Mesodermal cell (in vitro differentiated cells): Measurements from ENCODE around the gene AVL9.

Source experiments
- H3K27ac ChIP-seq: 2 replicates; pipeline ENCODE4 v1.7.0; 2013; ENCODE audit warnings: mild to moderate bottlenecking, low read depth, low read length, moderate library complexity; ENCODE audit not compliant: severe bottlenecking
- H3K36me3 ChIP-seq: 2 replicates; pipeline ENCODE4 v1.7.1; 2013; ENCODE audit warnings: mild to moderate bottlenecking, low read length, moderate library complexity; ENCODE audit not compliant: control insufficient read depth, insufficient read depth
- H3K4me1 ChIP-seq: one replicate; pipeline ENCODE4 v1.7.1; 2013; ENCODE audit warnings: mild to moderate bottlenecking, low read length; ENCODE audit not compliant: insufficient read depth, control insufficient read depth, poor library complexity, severe bottlenecking
- H3K4me3 ChIP-seq: 2 replicates; pipeline ENCODE4 v1.7.0; 2013; ENCODE audit warnings: low read length, control low read depth, mild to moderate bottlenecking; ENCODE audit not compliant: insufficient read depth, poor library complexity, severe bottlenecking; ENCODE audit errors: extremely low read depth
- H3K9me3 ChIP-seq: 2 replicates; pipeline ENCODE4 v1.7.1; 2013; ENCODE audit warnings: mild to moderate bottlenecking, low read length, moderate library complexity; ENCODE audit not compliant: control insufficient read depth
- WGBS, 2 experiments: methylation state at CpG; one replicate each; pipeline ENCODE4 v1.1.5; 2013; ENCODE audit warnings: missing lambda C conversion rate in 2 of 2; ENCODE audit not compliant: insufficient coverage in 2 of 2; 5-methylcytosine and 5-hydroxymethylcytosine counted together

The AVL9 gene

GRCh38 chr7:32533276-32534029, 38.2 kb downstream of the AVL9 start:
- Histone ChIP-seq H3K4me1 (no peaks in the 10 kb centered on the region), H3K4me3 (no peak overlapping the region), H3K36me3 (peaks cover 35% of the 10 kb centered on the region), H3K9me3 (no peaks in the 10 kb centered on the region), H3K27ac (no peak overlapping the region)
- 91 to 96% methylated on average over 3 to 5 of the region's 8 CpGs for WGBS, 2 experiments

GRCh38 chr7:32535162-32535702, 39.9 kb downstream of the AVL9 start:
- Histone ChIP-seq H3K9me3 (no peaks in the 10 kb centered on the region), H3K4me1 (no peaks in the 10 kb centered on the region), H3K4me3 (no peak overlapping the region), H3K36me3 (peaks cover 35% of the 10 kb centered on the region), H3K27ac (no peak overlapping the region)
- WGBS, 2 experiments: 70 to 100% methylated on average over 1 to 2 of the region's 4 CpGs

GRCh38 chr7:32536016-32536415, 40.7 kb downstream of the AVL9 start:
- Histone ChIP-seq H3K4me3 (no peak overlapping the region), H3K27ac (no peak overlapping the region), H3K36me3 (peaks cover 35% of the 10 kb centered on the region), H3K4me1 (no peaks in the 10 kb centered on the region), H3K9me3 (no peaks in the 10 kb centered on the region)
- 95% methylated on average over 2 of the region's 2 CpGs; no CpG with 5 or more reads in 1 of the 2 experiments for WGBS, 2 experiments

- Histone ChIP-seq H3K4me1 (no peaks in the 10 kb centered on the region), H3K4me3 (no peak overlapping the region), H3K36me3 (peaks cover 32% of the 10 kb centered on the region), H3K27ac (no peak overlapping the region), H3K9me3 (no peaks in the 10 kb centered on the region)
- WGBS, 2 experiments: no CpG with 5 or more reads among the region's 1 CpG
These were observed 41.3 kb downstream of the AVL9 start for GRCh38 chr7:32536585-32536984.

GRCh38 chr7:32537760-32538159, 42.5 kb downstream of the AVL9 start:
- no peaks in the 10 kb centered on the region for H3K9me3 ChIP-seq
- H3K36me3 ChIP-seq: peaks cover 27% of the 10 kb centered on the region
- no peak overlapping the region for H3K4me3 ChIP-seq
- no peaks in the 10 kb centered on the region for H3K4me1 ChIP-seq
- H3K27ac ChIP-seq: no peak overlapping the region
- 90 to 100% methylated on average over 1 of the region's 4 CpGs for WGBS, 2 experiments

GRCh38 chr7:32539366-32539765, 44.1 kb downstream of the AVL9 start:
- 89% methylated on average over 1 of the region's 2 CpGs for WGBS, 2 experiments
- peaks cover 32% of the 10 kb centered on the region for H3K36me3 ChIP-seq
- H3K27ac ChIP-seq: no peak overlapping the region
- H3K4me3 ChIP-seq: no peak overlapping the region
- H3K4me1 ChIP-seq: no peaks in the 10 kb centered on the region
- no peaks in the 10 kb centered on the region for H3K9me3 ChIP-seq

- 100% methylated on average over 1 to 2 of the region's 4 CpGs for WGBS, 2 experiments
- H3K27ac ChIP-seq: no peak overlapping the region
- H3K36me3 ChIP-seq: peaks cover 25% of the 10 kb centered on the region
- H3K4me1 ChIP-seq: no peaks in the 10 kb centered on the region
- H3K9me3 ChIP-seq: no peaks in the 10 kb centered on the region
- H3K4me3 ChIP-seq: no peak overlapping the region
These were observed 44.7 kb downstream of the AVL9 start for GRCh38 chr7:32539919-32540531.

- 82% methylated on average over 2 of the region's 2 CpGs; no CpG with 5 or more reads in 1 of the 2 experiments for WGBS, 2 experiments
- Histone ChIP-seq H3K4me1 (no peaks in the 10 kb centered on the region), H3K9me3 (no peaks in the 10 kb centered on the region), H3K27ac (no peak overlapping the region), H3K4me3 (no peak overlapping the region), H3K36me3 (peaks cover 43% of the 10 kb centered on the region)
These were observed 47.3 kb downstream of the AVL9 start for GRCh38 chr7:32542595-32542994.

- Histone ChIP-seq H3K36me3 (peaks cover 55% of the 10 kb centered on the region), H3K4me3 (no peak overlapping the region), H3K4me1 (no peaks in the 10 kb centered on the region), H3K27ac (no peak overlapping the region), H3K9me3 (no peaks in the 10 kb centered on the region)
- WGBS, 2 experiments: 83% methylated on average over 2 of the region's 4 CpGs; no CpG with 5 or more reads in 1 of the 2 experiments
These were observed 64.2 kb downstream of the AVL9 start for GRCh38 chr7:32559480-32559879.

GRCh38 chr7:32560075-32560474, 64.8 kb downstream of the AVL9 start:
- Histone ChIP-seq H3K36me3 (peaks cover 53% of the 10 kb centered on the region), H3K27ac (no peak overlapping the region), H3K9me3 (no peaks in the 10 kb centered on the region), H3K4me3 (no peak overlapping the region), H3K4me1 (no peaks in the 10 kb centered on the region)
- 80 to 100% methylated on average over 1 to 2 of the region's 2 CpGs for WGBS, 2 experiments

GRCh38 chr7:32561613-32562012, 66.3 kb downstream of the AVL9 start:
- WGBS, 2 experiments: 80 to 100% methylated on average over 1 of the region's 2 CpGs
- Histone ChIP-seq H3K9me3 (no peaks in the 10 kb centered on the region), H3K27ac (no peak overlapping the region), H3K4me3 (no peak overlapping the region), H3K4me1 (no peaks in the 10 kb centered on the region), H3K36me3 (peaks cover 49% of the 10 kb centered on the region)
